H1 (cell line): Measurements from ENCODE around the gene METTL21A. TPM values are rescaled to one million over a fixed set of nuclear protein-coding genes. Genes with fewer than 3 reads are reported as not detected.

Experiments
- CTCF ChIA-PET: fragments of 300-600 bp; sonication (Branson Sonifier 250); formaldehyde crosslinking; loops from one replicate; lab custom pipeline; 2021; ENCODE audit not compliant: partially characterized antibody; lab: Charles Lee
- POLR2A ChIA-PET: fragments of 300-600 bp; sonication (Branson Sonifier 250); formaldehyde crosslinking; loops from one replicate; lab custom pipeline; 2021; ENCODE audit warnings: inconsistent platforms; ENCODE audit not compliant: partially characterized antibody; lab: Charles Lee
- DNase-seq, 2 experiments: peaks; one replicate each; pipeline versions ENCODE4 v3.0.0 to v3.0.0-alpha.2; 2010 to 2022; ENCODE audit warnings: low spot score in 2 of 2, low read depth in 1 of 2, mixed read lengths in 1 of 2
- FAIRE-seq: peaks from 2 replicates; lab custom pipeline; 2011; peaks lifted over from hg19 to GRCh38; lab: Jason Lieb, UNC
- H2AFZ ChIP-seq: 2 replicates; pipeline ENCODE4 v1.8.1; 2012; ENCODE audit warnings: low read length, inconsistent platforms
- H2AK5ac ChIP-seq: 2 replicates; pipeline ENCODE4 v1.6.1; 2013; ENCODE audit warnings: low read depth, low read length
- H2BK120ac ChIP-seq: replicated peaks from 2 replicates; pipeline ENCODE3; 2013; ENCODE audit warnings: low read depth, low read length, inconsistent platforms
- H2BK12ac ChIP-seq: 2 replicates; pipeline ENCODE4 v1.6.1; 2013; ENCODE audit warnings: low read depth, low read length
- H2BK15ac ChIP-seq: 2 replicates; pipeline ENCODE4 v1.6.1; 2013; ENCODE audit warnings: low read length
- H2BK20ac ChIP-seq: 2 replicates; pipeline ENCODE4 v1.6.1; 2013; ENCODE audit warnings: low read length
- H2BK5ac ChIP-seq: 2 replicates; pipeline ENCODE4 v1.6.1; 2013; ENCODE audit warnings: low read depth, low read length
- H3K14ac ChIP-seq: 2 replicates; pipeline ENCODE4 v1.6.1; 2013; ENCODE audit warnings: inconsistent platforms; ENCODE audit not compliant: insufficient read length
- H3K18ac ChIP-seq: 2 replicates; pipeline ENCODE4 v1.6.1; 2013; ENCODE audit warnings: low read length; ENCODE audit errors: extremely low read depth
- H3K23ac ChIP-seq: 2 replicates; pipeline ENCODE4 v1.6.1; 2013; ENCODE audit warnings: inconsistent platforms; ENCODE audit not compliant: insufficient read length
- H3K23me2 ChIP-seq: 2 replicates; pipeline ENCODE4 v1.6.1; 2013; ENCODE audit warnings: low read depth, low read length
- H3K27ac ChIP-seq: 2 replicates; pipeline ENCODE4 v1.6.1; 2011; ENCODE audit warnings: low read depth, low read length, inconsistent platforms
- H3K27me3 ChIP-seq, 4 experiments: replicated peaks in 1 of 4; 1 replicate in 1 of 4; 2 replicates in 3 of 4; pipeline versions ENCODE4 v1.6.1 to v1.8.1; 2011 to 2013; ENCODE audit warnings: low read length in 3 of 4, mild to moderate bottlenecking in 3 of 4, inconsistent platforms in 2 of 4, mixed read lengths in 2 of 4, moderate library complexity in 1 of 4; ENCODE audit not compliant: control insufficient read depth in 3 of 4, insufficient read depth in 3 of 4; ENCODE audit errors: extremely low read depth in 1 of 4
- H3K36me3 ChIP-seq, 4 experiments: 2 replicates each; pipeline versions ENCODE4 v1.6.1 to v1.8.1; 2011 to 2013; ENCODE audit warnings: mild to moderate bottlenecking in 4 of 4, low read length in 3 of 4, moderate library complexity in 2 of 4, control low read depth in 1 of 4, inconsistent platforms in 1 of 4; ENCODE audit not compliant: insufficient read depth in 4 of 4, control insufficient read depth in 2 of 4
- H3K4ac ChIP-seq: replicated peaks from 2 replicates; pipeline ENCODE3; 2013; ENCODE audit warnings: low read length, low read depth, mixed read lengths, inconsistent platforms; ENCODE audit not compliant: insufficient read length
- H3K4me1 ChIP-seq, 4 experiments: replicated peaks in 1 of 4; 1 replicate in 1 of 4; 2 replicates in 3 of 4; pipeline versions ENCODE4 v1.6.1 to v1.8.1; 2011 to 2013; ENCODE audit warnings: low read length in 3 of 4, inconsistent platforms in 2 of 4, mixed read lengths in 1 of 4; ENCODE audit not compliant: insufficient read depth in 4 of 4, control insufficient read depth in 3 of 4
- H3K4me2 ChIP-seq, 2 experiments: 2 replicates each; pipeline versions ENCODE4 v1.6.1 to v1.8.1; 2011 to 2013; ENCODE audit warnings: low read depth in 2 of 2, low read length in 2 of 2, control low read depth in 1 of 2, inconsistent platforms in 1 of 2, mild to moderate bottlenecking in 1 of 2; ENCODE audit not compliant: insufficient read depth in 1 of 2
- H3K4me3 ChIP-seq, 4 experiments: fragments of 200-600, 300-600 bp in 1 of 4; sonication (generic), shearing (Covaris generic), sonication (Bioruptor Twin) in 1 of 4; 2 replicates each; pipeline versions ENCODE4 v1.5.1 to v1.8.1; 2011 to 2016; ENCODE audit warnings: low read length in 4 of 4, low read depth in 3 of 4, control low read depth in 2 of 4, inconsistent platforms in 2 of 4, mild to moderate bottlenecking in 2 of 4, mixed read lengths in 1 of 4, moderate library complexity in 1 of 4; ENCODE audit not compliant: insufficient read depth in 2 of 4; ENCODE audit errors: extremely low read depth in 1 of 4
- H3K56ac ChIP-seq: replicated peaks from 2 replicates; pipeline ENCODE3; 2013; ENCODE audit warnings: low read depth, mild to moderate bottlenecking, mixed read lengths, low read length, inconsistent platforms; ENCODE audit not compliant: insufficient read length
- H3K79me1 ChIP-seq: 2 replicates; pipeline ENCODE4 v1.6.1; 2013; ENCODE audit warnings: low read depth, low read length, control low read depth
- H3K79me2 ChIP-seq, 2 experiments: 2 replicates each; pipeline versions ENCODE4 v1.6.1 to v1.8.1; 2012 to 2013; ENCODE audit warnings: low read length in 2 of 2, mild to moderate bottlenecking in 2 of 2, inconsistent platforms in 1 of 2; ENCODE audit not compliant: insufficient read depth in 2 of 2, control insufficient read depth in 1 of 2
- H3K9ac ChIP-seq, 4 experiments: replicated peaks in 1 of 4; 1 replicate in 1 of 4; 2 replicates in 3 of 4; pipeline versions ENCODE4 v1.6.1 to v1.8.1; 2011 to 2013; ENCODE audit warnings: low read depth in 3 of 4, low read length in 3 of 4, control low read depth in 2 of 4, mild to moderate bottlenecking in 2 of 4, moderate library complexity in 2 of 4, inconsistent platforms in 1 of 4; ENCODE audit errors: extremely low read depth in 1 of 4
- H3K9me3 ChIP-seq, 2 experiments: 2 replicates each; pipeline versions ENCODE4 v1.6.1 to v1.8.1; 2012 to 2013; ENCODE audit warnings: mild to moderate bottlenecking in 2 of 2, moderate library complexity in 2 of 2, control low read depth in 1 of 2, inconsistent platforms in 1 of 2, low read depth in 1 of 2, low read length in 1 of 2, mixed read lengths in 1 of 2; ENCODE audit not compliant: insufficient read depth in 2 of 2
- H4K20me1 ChIP-seq, 2 experiments: replicated peaks in 1 of 2; 2 replicates each; pipeline versions ENCODE3 to v1.8.1; 2011 to 2013; ENCODE audit warnings: inconsistent platforms in 2 of 2, low read length in 2 of 2, mild to moderate bottlenecking in 1 of 2; ENCODE audit not compliant: insufficient read depth in 2 of 2, control insufficient read depth in 1 of 2
- H4K5ac ChIP-seq: 2 replicates; pipeline ENCODE4 v1.6.1; 2013; ENCODE audit warnings: low read length, low read depth, mixed read lengths, inconsistent platforms; ENCODE audit not compliant: insufficient read length
- H4K8ac ChIP-seq: 2 replicates; pipeline ENCODE4 v1.8.0; 2013; ENCODE audit warnings: mild to moderate bottlenecking, moderate library complexity, low read length, inconsistent platforms; ENCODE audit not compliant: insufficient read depth; ENCODE audit errors: extremely low read depth
- H4K91ac ChIP-seq: replicated peaks from 2 replicates; pipeline ENCODE3; 2013; ENCODE audit warnings: low read length, mixed read lengths, inconsistent platforms; ENCODE audit not compliant: insufficient read length
- BACH1 ChIP-seq: IDR thresholded peaks from 2 replicates; pipeline ENCODE4 v1.6.1; 2012; ENCODE audit warnings: low read length, improper control_type of control experiment
- CHD1 ChIP-seq: IDR thresholded peaks from 2 replicates; pipeline ENCODE4 v1.6.1; 2012; ENCODE audit warnings: low read depth, low read length, improper control_type of control experiment
- JUN ChIP-seq: IDR thresholded peaks from 2 replicates; pipeline ENCODE4 v1.6.1; 2011; ENCODE audit warnings: low read depth, mild to moderate bottlenecking, improper control_type of control experiment, low read length
- NANOG ChIP-seq: IDR thresholded peaks from 2 replicates; pipeline ENCODE4 v1.6.1; 2011; ENCODE audit warnings: low read length, low read depth, mild to moderate bottlenecking, inconsistent platforms; ENCODE audit not compliant: insufficient read depth, poor library complexity, severe bottlenecking
- WGBS, 2 experiments: shearing (Covaris generic) in 1 of 2; methylation state at CpG; one replicate each; pipeline versions ENCODE4 v1.1.6 to v1.1.7; 2013 to 2015; ENCODE audit warnings: low lambda C conversion rate in 2 of 2, mixed read lengths in 2 of 2, inconsistent platforms in 1 of 2, low coverage in 1 of 2, missing lambda C conversion rate in 1 of 2; ENCODE audit not compliant: insufficient replicate concordance in 2 of 2, insufficient coverage in 1 of 2, insufficient read length in 1 of 2; ENCODE audit errors: extremely low coverage in 1 of 2, missing lambda C conversion rate in 1 of 2; 5-methylcytosine and 5-hydroxymethylcytosine counted together
- polyA plus RNA-seq, 7 experiments: library from polyadenylated mRNA; depleted of rRNA in 3 of 7; stranded (reverse) in 5 of 7; unstranded in 2 of 7; fragments of >200 nt in 5 of 7; fragments of 200-250 nt in 2 of 7; gene quantifications; 1 replicate in 5 of 7; 2 replicates in 1 of 7; 4 replicates in 1 of 7; pipeline versions ENCODE4 v1.2.1 to v1.2.3, GENCODE V29; 2011 to 2013; ENCODE audit warnings: missing spikeins in 2 of 7, mixed read lengths in 2 of 7
- total RNA-seq: library from RNA; stranded (reverse); fragmentation: NEBNext Ultra II Directional; extraction: Animal tissue kit (Norgen Biotek cat#: 25700); gene quantifications from 2 replicates; pipeline ENCODE4 v1.2.1, GENCODE V29; 2021

Gene METTL21A
- total and polyA plus RNA-seq, 2 of the 8 experiments (the other 6 are each of a cell fraction or from before 2014, with no cell fraction given) = 36.2 to 55.0 TPM

- ChIA-PET CTCF (interaction anchor here (0.9 to 2.2 kb wide), 5 partner anchors 20 to 97 kb away, joined by 3 to 5 read pairs (median 3); no protein-coding TSS in a partner anchor), POLR2A (interaction anchor here (0.7 kb wide), 1 partner anchor 33 kb away, joined by 3 read pairs; the partner anchor contains the start of gene METTL21A)
- H3K27ac ChIP-seq = no peak overlapping the region
- no peaks in the 10 kb centered on the region for H3K23me2 ChIP-seq
- peaks cover 0 to 5% (median 0%) of the 10 kb centered on the region in 4 experiments; a peak in 2 of 7 replicates for H3K4me1 ChIP-seq
- H4K8ac ChIP-seq = no peak overlapping the region
- H2BK12ac ChIP-seq = no peak overlapping the region
- DNase-seq (no peak), FAIRE-seq (no peak)
- H2AK5ac ChIP-seq = no peak overlapping the region
- 92% methylated on average over 4 of the region's 4 CpGs; no CpG with 5 or more reads in 1 of the 2 experiments for WGBS, 2 experiments
- no peak overlapping the region for H2BK5ac ChIP-seq
- H3K9me3 ChIP-seq = no peaks in the 10 kb centered on the region
- no peak overlapping the region for H4K5ac ChIP-seq
- H3K4me3 ChIP-seq = no peak overlapping the region
- H3K9ac ChIP-seq = no peak overlapping the region
- H3K36me3 ChIP-seq = no peaks in the 10 kb centered on the region
- H3K79me2 ChIP-seq = no peaks in the 10 kb centered on the region
- no peak overlapping the region for H3K14ac ChIP-seq
- H2AFZ ChIP-seq = no peak overlapping the region
- no peak overlapping the region for H3K4ac ChIP-seq
- H4K20me1 ChIP-seq = no peaks in the 10 kb centered on the region
- H3K79me1 ChIP-seq = no peaks in the 10 kb centered on the region
- H3K56ac ChIP-seq = no peak overlapping the region
- H2BK120ac ChIP-seq = no peak overlapping the region
- no peak overlapping the region for H2BK15ac ChIP-seq
- H3K23ac ChIP-seq = no peak overlapping the region
- no peak overlapping the region for H4K91ac ChIP-seq
- H3K27me3 ChIP-seq = no peaks in the 10 kb centered on the region
- H3K4me2 ChIP-seq = no peak overlapping the region
- H3K18ac ChIP-seq = no peak overlapping the region
- TF ChIP-seq CHD1 (no peak), JUN (no peak), BACH1 (no peak), NANOG (no peak)
- H2BK20ac ChIP-seq = no peak overlapping the region
Observed at GRCh38 chr2:207658156-207658555, 33.0 kb upstream of the METTL21A start.
